HG03457 (cell line): Measurements from ENCODE around the gene KCNN1.
"Not testable (repeated sequence)": the region's sequence is repeated elsewhere in the genome, so short reads cannot be mapped to it uniquely, and the experiment has no call there.

Source experiments
- ATAC-seq: cut with Tn5 transposase; IDR thresholded peaks from one replicate; pipeline ENCODE4 v1.9.1; 2021; ENCODE audit warnings: moderate number of reproducible peaks; ENCODE audit not compliant: unreplicated experiment

The KCNN1 gene

GRCh38 chr19:18021121-18021755, 54.3 kb downstream of the KCNN1 start:
- no peak for ATAC-seq

DNA sequence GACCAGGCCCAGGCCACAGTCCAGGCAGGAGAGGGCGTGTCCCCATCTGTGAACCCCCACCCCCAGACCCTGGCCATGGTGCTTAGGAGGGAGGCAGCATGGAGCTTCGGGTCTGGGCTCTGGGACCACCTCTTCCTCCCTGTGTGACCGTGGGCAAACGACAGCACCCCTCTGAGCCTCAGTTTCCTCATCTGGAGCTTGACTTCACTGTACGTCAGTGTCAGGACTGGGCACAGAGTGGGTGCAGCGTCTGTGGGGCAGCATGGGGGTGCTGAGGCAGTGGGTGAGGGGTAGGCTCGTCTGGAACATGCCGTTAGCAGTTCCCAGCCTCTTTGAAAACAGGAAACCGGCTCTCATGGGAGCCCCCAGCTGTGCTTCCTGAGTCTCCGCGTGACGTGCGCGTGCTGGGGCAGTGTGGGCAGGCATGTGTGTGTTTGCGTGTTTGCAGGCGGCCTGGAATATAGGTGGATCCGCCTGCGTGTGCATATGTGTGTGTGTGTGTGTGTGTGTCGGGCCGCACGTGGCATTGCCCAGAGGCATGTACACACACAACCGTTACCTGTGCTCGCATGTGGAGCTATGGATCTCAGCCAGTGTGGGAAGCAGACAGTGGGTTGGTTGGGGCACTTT, 56.8 kb downstream of the KCNN1 start:
- no peak for ATAC-seq

DNA sequence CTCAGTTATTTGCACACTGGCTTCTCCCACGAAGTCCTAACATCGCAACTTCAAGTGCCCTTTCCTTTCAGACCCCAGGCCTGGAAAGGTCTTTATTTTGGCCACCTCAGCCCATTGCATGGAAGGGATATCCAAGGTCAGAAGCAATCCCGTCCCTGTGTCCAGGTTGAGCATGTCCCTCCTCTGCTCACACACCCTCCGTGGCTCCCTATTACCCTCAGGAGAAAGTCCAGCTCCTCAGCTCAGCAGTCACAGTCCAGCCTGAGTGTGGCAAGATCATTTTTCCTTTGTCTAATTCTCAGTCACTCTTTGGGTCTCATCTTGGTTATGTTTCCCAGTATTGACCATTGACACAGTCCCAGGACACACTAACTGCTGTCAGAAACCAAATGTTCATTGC, 60.2 kb downstream of the KCNN1 start:
- no peak for ATAC-seq

- no peak for ATAC-seq
Observed at GRCh38 chr19:18029617-18030338, 62.9 kb downstream of the KCNN1 start.

GRCh38 chr19:18031401-18031800, 64.5 kb downstream of the KCNN1 start:
- not testable (repeated sequence) for ATAC-seq

DNA sequence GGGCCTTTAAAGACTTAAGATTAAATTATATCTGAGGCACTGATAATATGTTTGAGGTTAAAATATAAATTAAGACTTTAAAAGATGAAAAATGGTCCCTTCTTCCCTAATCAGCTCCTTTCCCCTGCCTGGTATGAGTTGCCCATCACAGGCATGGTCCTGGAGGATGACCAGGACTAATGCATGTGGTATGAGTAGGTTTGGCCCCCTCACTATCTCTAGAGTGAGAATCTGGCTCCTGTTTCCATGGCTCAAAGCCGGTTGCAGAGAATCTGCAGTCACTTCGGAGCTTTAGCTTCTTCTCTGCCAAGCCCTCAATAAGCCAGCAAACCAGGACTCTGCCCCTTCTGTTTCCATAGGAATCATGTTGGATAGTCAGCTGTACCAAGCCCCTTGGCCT, 65.2 kb downstream of the KCNN1 start:
- not testable (repeated sequence) for ATAC-seq

DNA sequence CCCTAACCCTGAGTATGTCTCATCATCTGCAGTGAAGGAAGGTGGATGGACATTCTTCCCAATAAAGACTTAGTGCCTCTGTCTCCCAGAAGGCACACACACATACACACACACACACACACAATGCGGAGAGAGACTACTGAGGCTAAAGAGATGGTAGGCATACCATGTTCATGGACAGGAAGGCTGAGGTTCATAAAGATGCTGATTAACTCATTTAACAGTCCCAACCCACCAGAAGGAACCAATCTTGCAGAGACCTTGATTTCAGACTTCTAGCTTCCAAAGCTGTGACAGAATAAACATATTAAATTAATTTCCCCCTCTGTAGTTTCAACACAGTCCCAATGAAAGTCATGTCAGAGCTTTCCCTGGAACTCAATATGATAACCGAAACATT, 74.1 kb downstream of the KCNN1 start:
- no peak for ATAC-seq

DNA sequence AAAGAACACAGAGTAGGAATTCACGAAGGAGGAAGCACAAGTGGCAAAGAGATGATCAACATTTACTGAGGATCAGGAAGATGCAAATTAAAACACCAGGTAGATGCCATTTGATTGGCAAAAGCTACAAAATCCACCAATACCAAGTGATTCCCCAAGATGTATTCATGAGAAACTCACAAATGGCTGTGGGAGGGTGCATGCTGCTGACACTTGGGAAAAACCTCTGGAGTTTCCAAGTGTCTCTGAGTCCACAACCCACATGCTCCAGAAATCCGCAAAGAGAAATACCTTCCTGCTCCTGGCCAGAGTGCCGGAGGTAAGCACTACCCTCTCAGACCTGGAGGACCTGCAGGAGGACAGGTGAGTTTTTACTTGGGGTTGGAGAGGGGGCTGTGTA, 76.8 kb downstream of the KCNN1 start:
- no peak for ATAC-seq

DNA sequence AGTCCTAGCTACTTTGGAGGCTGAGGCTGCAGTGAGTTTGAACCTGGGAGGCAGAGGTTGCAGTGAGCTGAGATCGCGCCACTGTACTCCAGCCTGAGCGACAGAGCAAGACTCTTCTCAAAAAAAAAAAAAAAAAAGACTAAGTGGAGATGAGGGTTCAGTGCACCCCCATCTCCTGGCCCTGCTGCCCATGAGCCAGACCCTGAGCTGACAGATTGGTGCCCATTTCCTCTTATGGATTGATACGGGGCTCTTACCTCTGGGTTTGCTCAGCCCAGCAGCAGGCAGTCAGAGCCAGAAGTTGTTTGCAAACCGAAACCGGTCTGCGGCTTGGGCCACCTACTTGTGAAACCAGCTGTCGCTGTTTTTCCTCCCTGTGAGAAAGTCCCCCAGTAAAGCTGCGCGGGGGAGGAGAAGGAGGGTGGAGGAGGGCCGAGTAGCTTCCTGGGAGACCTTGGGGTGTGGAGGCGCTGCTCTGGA, 78.0 kb downstream of the KCNN1 start:
- ATAC-seq: peak; percentile 84

DNA sequence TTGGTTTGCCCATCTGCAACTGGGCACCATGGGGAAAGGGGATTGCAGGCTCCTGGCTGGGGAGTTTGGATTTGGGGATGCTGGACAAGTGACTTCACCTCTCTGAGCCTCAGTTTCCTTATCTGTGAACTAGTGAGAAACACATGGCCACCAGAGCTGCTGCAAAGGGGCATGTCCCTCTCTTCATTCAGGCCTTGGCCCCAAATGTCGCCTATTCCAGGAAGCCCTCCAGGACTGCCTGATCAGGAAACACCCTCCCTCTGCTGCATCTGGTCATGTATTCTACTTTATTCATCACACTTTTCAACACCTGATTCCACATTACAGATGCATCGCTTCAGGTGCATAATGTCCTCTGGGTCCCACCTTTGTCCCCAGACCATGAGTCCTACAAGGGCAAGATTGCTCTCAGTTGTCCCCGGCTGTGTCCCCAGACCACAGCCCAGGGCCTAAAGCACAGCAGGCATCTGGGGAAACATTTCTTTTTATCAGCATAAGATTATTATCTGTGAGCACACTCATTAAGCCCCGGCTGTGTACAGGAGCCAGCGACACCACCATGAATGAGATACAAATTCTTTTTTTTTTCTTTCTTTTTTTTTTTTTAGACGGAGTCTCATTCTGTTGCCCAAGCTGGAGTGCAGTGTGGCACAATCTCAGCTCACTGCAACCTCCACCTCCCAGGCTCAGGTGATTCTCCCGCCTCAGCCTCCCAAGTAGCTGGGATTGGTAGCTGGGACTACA, 78.6 kb downstream of the KCNN1 start:
- no peak for ATAC-seq

GRCh38 chr19:18046059-18046718, 79.3 kb downstream of the KCNN1 start:
- no peak for ATAC-seq

DNA sequence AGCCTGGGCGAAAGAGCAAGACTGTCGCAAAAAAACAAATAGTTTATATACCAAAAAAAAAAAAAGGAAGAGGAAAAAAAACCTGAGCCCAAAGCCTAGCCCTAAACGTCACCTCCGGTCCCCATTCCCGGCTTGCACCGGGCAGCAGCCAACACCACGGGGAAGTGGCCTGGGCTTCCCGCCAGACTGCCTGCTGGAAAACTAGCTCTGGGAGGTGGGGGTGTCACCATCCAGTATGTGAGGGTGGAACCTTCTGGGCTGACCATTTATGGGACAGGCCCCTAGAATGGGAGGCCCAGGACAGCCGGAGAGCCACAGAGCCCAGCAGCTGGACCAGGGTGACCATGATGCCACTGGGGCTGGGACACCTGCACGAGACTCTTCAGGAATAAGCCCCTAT, 82.5 kb downstream of the KCNN1 start:
- no peak for ATAC-seq
